HG02798 (cell line): ENCODE results near the gene GHRL.
"Not testable (repeated sequence)": the region's sequence is repeated elsewhere in the genome, so short reads cannot be mapped to it uniquely, and the experiment has no call there.

Experiments
- ATAC-seq: cut with Tn5 transposase; IDR thresholded peaks from one replicate; pipeline ENCODE4 v1.9.1; 2021; ENCODE audit warnings: mild to moderate bottlenecking; ENCODE audit not compliant: unreplicated experiment, poor library complexity

The GHRL gene

GRCh38 chr3:10303105-10303504 lies 10.4 kb upstream of the GHRL start:
- no peak for ATAC-seq

GRCh38 chr3:10300087-10300486 lies 7.3 kb upstream of the GHRL start:
- ATAC-seq: peak; percentile 13

- peak; percentile 79 for ATAC-seq
These were observed 6.9 kb upstream of the GHRL start for GRCh38 chr3:10299679-10300078.

GRCh38 chr3:10299175-10299574 lies 6.4 kb upstream of the GHRL start:
- ATAC-seq: no peak

GRCh38 chr3:10298064-10298463 lies 5.3 kb upstream of the GHRL start:
- ATAC-seq: not testable (repeated sequence)

GRCh38 chr3:10294030-10294586 lies 1.4 kb upstream of the GHRL start:
- ATAC-seq: no peak

GRCh38 chr3:10291641-10292040 lies 1.1 kb downstream of the GHRL start:
- no peak for ATAC-seq

GRCh38 chr3:10290481-10291176 lies 2.1 kb downstream of the GHRL start:
- ATAC-seq: no peak

GRCh38 chr3:10289787-10290355 lies 2.9 kb downstream of the GHRL start:
- no peak for ATAC-seq

- no peak for ATAC-seq
These were observed 3.7 kb downstream of the GHRL start for GRCh38 chr3:10289077-10289476.

GRCh38 chr3:10288575-10288960 lies 4.2 kb downstream of the GHRL start:
- no peak for ATAC-seq

GRCh38 chr3:10287936-10288574 lies 4.7 kb downstream of the GHRL start:
- ATAC-seq: no peak

- ATAC-seq: no peak
These were observed 6.0 kb downstream of the GHRL start for GRCh38 chr3:10286596-10287295.

- ATAC-seq: no peak
These were observed 6.6 kb downstream of the GHRL start for GRCh38 chr3:10286133-10286524.

- no peak for ATAC-seq
These were observed 7.2 kb downstream of the GHRL start for GRCh38 chr3:10285272-10286132.

GRCh38 chr3:10284496-10284895 lies 8.3 kb downstream of the GHRL start:
- no peak for ATAC-seq

GRCh38 chr3:10283638-10284037 lies 9.1 kb downstream of the GHRL start:
- ATAC-seq: no peak

GRCh38 chr3:10281951-10282350 lies 10.8 kb downstream of the GHRL start:
- ATAC-seq: no peak

- ATAC-seq: no peak
These were observed 12.2 kb downstream of the GHRL start for GRCh38 chr3:10280571-10280970.

- ATAC-seq: no peak
These were observed 12.6 kb downstream of the GHRL start for GRCh38 chr3:10280177-10280529.
